Measurements from ENCODE around the gene GJC1. TPM values are rescaled to one million over a fixed set of nuclear protein-coding genes. Genes with fewer than 3 reads are reported as not detected.

GJC1 gene
- total RNA-seq, 1 donor from 2014 or later = 36.9 TPM

DNA sequence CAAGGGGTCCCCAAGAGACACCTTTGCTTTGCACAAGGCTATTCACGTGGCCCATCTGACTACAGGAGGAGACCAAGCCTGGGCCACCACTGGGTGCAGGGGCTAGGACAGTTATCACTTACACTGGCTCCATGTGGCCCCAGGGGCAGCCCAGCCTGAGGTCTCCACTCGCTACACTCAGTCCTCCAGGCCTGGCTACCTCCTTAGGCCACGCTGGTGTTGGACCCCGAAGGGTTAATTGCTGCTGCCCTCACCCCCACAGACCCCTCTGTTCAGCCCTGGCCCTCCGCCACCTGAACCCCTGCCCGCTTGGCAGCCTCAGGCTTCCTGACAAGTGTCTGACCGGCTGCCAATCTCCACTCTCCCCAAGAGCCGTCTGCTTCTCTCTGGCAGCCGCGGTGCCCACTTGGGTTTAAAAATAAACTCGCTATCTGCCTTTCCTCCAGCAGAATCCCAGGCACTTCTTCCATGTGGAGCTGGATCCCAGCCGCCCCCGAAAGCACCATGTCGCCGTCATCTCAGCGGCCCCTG is 43.5 kb downstream of the GJC1 start:
- H3K36me3 ChIP-seq (ENCODE audit: control insufficient read depth, insufficient read depth, low read length) = no peaks in the 10 kb centered on the region
- H3K27me3 ChIP-seq (ENCODE audit: control insufficient read depth, insufficient read depth, low read length) = peaks cover 3% of the 10 kb centered on the region
- TF ChIP-seq, protein P1, sequence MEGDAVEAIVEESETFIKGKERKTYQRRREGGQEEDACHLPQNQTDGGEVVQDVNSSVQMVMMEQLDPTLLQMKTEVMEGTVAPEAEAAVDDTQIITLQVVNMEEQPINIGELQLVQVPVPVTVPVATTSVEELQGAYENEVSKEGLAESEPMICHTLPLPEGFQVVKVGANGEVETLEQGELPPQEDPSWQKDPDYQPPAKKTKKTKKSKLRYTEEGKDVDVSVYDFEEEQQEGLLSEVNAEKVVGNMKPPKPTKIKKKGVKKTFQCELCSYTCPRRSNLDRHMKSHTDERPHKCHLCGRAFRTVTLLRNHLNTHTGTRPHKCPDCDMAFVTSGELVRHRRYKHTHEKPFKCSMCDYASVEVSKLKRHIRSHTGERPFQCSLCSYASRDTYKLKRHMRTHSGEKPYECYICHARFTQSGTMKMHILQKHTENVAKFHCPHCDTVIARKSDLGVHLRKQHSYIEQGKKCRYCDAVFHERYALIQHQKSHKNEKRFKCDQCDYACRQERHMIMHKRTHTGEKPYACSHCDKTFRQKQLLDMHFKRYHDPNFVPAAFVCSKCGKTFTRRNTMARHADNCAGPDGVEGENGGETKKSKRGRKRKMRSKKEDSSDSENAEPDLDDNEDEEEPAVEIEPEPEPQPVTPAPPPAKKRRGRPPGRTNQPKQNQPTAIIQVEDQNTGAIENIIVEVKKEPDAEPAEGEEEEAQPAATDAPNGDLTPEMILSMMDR (IDR thresholded peaks at IDR 0.05; ENCODE audit: insufficient read depth, low read length, poor library complexity, severe bottlenecking) = no peak
- DNase-seq (ENCODE audit: low read depth) = no peak
- H3K4me3 ChIP-seq (ENCODE audit: low read depth, low read length) = no peak overlapping the region

- Histone ChIP-seq H3K36me3 (ENCODE audit: control insufficient read depth, insufficient read depth, low read length) (no peaks in the 10 kb centered on the region), H3K4me3 (ENCODE audit: low read depth, low read length) (no peak overlapping the region), H3K27me3 (ENCODE audit: control insufficient read depth, insufficient read depth, low read length) (peaks cover 3% of the 10 kb centered on the region)
- DNase-seq (ENCODE audit: low read depth) = no peak
- TF ChIP-seq, protein P1 (IDR thresholded peaks at IDR 0.05; ENCODE audit: insufficient read depth, low read length, poor library complexity, severe bottlenecking) = no peak
Observed at GRCh38 chr17:44785921-44786320, 44.2 kb downstream of the GJC1 start.

DNA sequence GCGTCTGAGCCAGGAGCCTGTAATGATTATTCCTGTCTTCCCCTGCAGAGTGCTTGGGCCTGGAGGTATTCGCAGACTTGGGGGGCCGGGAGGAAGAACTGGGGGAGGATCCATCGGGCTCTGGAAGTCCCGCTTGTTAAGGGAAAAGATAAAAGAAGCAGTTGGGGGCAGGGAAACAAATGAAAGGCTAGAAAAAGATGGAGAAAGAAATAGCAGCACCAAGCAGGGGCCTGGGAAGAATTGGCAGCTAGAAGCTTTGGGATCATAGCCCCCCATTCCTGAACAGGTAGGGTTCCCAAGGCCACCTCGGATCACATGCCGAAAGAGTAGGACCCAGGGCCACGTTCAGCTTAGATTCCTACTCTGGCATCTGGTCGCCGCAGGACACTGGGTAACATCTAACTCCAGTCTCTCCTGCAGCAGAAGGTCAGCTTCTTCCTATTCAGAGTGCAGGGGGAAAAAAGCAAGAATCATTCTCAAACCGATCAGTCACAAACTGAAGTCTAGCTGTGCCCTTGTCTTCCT is 47.7 kb downstream of the GJC1 start:
- DNase-seq (ENCODE audit: low read depth) = no peak
- Histone ChIP-seq H3K36me3 (ENCODE audit: control insufficient read depth, insufficient read depth, low read length) (no peaks in the 10 kb centered on the region), H3K4me3 (ENCODE audit: low read depth, low read length) (no peak overlapping the region), H3K27me3 (ENCODE audit: control insufficient read depth, insufficient read depth, low read length) (peaks cover 3% of the 10 kb centered on the region)
- TF ChIP-seq, protein P1 (IDR thresholded peaks at IDR 0.05; ENCODE audit: insufficient read depth, low read length, poor library complexity, severe bottlenecking) = no peak

GRCh38 chr17:44781551-44782325 is 48.3 kb downstream of the GJC1 start:
- Histone ChIP-seq H3K36me3 (ENCODE audit: control insufficient read depth, insufficient read depth, low read length) (no peaks in the 10 kb centered on the region), H3K4me3 (ENCODE audit: low read depth, low read length) (no peak overlapping the region), H3K27me3 (ENCODE audit: control insufficient read depth, insufficient read depth, low read length) (no peaks in the 10 kb centered on the region)
- no peak for DNase-seq (ENCODE audit: low read depth)
- TF ChIP-seq, protein P1 (IDR thresholded peaks at IDR 0.05; ENCODE audit: insufficient read depth, low read length, poor library complexity, severe bottlenecking) = no peak

DNA sequence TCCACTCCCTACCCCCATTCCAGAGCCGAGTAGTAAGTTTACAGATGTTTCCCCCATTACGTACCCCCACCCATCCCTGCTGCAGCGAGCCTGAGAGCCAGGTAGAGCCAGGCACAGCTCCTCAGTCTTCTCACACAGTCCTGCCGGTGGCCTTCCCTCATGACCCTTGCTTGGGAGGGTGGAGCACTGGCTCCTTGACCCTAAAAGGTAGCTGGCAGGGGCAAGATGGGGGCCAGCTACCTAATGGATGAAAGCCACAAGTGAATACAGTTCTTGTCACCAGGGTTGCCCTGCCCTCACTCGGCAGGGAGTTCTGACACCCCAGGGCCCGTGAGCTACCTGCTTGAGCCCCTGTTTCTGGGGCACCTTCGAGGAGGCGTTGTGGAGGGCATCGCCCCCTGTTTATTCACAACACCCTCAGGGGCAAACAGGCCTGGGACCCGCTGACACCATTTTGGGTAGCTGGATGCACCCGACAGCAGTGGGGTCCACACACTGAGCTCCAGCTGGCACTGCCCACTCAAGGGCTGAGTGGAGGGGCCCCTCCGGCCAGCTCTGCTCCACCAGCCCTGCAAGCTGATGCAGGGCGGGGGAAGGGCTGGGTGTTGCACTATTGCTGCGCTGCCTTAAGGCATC is 49.1 kb downstream of the GJC1 start:
- TF ChIP-seq, protein P1 (IDR thresholded peaks at IDR 0.05; ENCODE audit: insufficient read depth, low read length, poor library complexity, severe bottlenecking) = no peak
- H3K4me3 ChIP-seq (ENCODE audit: low read depth, low read length) = no peak overlapping the region

More for the DNA sequence above, 49.1 kb downstream of the GJC1 start:
- no peaks in the 10 kb centered on the region for H3K36me3 ChIP-seq (ENCODE audit: control insufficient read depth, insufficient read depth, low read length)
- DNase-seq (ENCODE audit: low read depth) = no peak
- no peaks in the 10 kb centered on the region for H3K27me3 ChIP-seq (ENCODE audit: control insufficient read depth, insufficient read depth, low read length)
